SU-DHL-6 (cell line): ENCODE measurements around the gene NAMPT.
"Not testable (repeated sequence)": the region's sequence is repeated elsewhere in the genome, so short reads cannot be mapped to it uniquely, and the experiment has no call there.

ENCODE experiments used
- H2AFZ ChIP-seq: fragments of 200-600 bp; sonication (generic); 2 replicates; pipeline ENCODE4 v1.6.1; 2014; ENCODE audit warnings: low read depth, mild to moderate bottlenecking, moderate library complexity, mixed read lengths, antibody characterized with exemption, low read length; ENCODE audit not compliant: severe bottlenecking
- H3F3A ChIP-seq: fragments of 200-600 bp; shearing (Covaris generic); 2 replicates; pipeline ENCODE4 v1.6.0; 2016; ENCODE audit warnings: antibody characterized with exemption, mild to moderate bottlenecking; ENCODE audit not compliant: insufficient read depth
- H3K27ac ChIP-seq: fragments of 200-600 bp; sonication (generic); 2 replicates; pipeline ENCODE4 v1.5.1; 2016; ENCODE audit warnings: low read depth, mild to moderate bottlenecking, low read length, moderate library complexity, mixed read lengths
- H3K27me3 ChIP-seq: fragments of 200-600 bp; sonication (generic), shearing (Covaris generic); 2 replicates; pipeline ENCODE4 v1.6.0; 2014; ENCODE audit warnings: mild to moderate bottlenecking, low read length
- H3K36me3 ChIP-seq: fragments of 200-600 bp; sonication (generic); 2 replicates; pipeline ENCODE4 v1.6.1; 2014; ENCODE audit warnings: mild to moderate bottlenecking, low read length, mixed read lengths
- H3K4me2 ChIP-seq: fragments of 300-600, 200-600 bp; shearing (Covaris generic), sonication (generic); 2 replicates; pipeline ENCODE4 v1.6.0; 2014; ENCODE audit warnings: low read length, low read depth, mild to moderate bottlenecking; ENCODE audit not compliant: poor library complexity, severe bottlenecking
- H3K4me3 ChIP-seq: fragments of 200-600 bp; sonication (generic); 2 replicates; pipeline ENCODE4 v1.5.1; 2014; ENCODE audit warnings: antibody characterized with exemption, low read length, mild to moderate bottlenecking, mixed read lengths; ENCODE audit not compliant: insufficient read depth, poor library complexity, severe bottlenecking
- H3K79me2 ChIP-seq: fragments of 200-600 bp; sonication (generic); 2 replicates; pipeline ENCODE4 v1.6.1; 2014; ENCODE audit warnings: mild to moderate bottlenecking, low read length, moderate library complexity; ENCODE audit not compliant: insufficient read depth
- H3K9ac ChIP-seq: fragments of 200-600 bp; sonication (generic); 2 replicates; pipeline ENCODE4 v1.7.0; 2014; ENCODE audit warnings: mild to moderate bottlenecking, low read length
- H3K9me2 ChIP-seq: fragments of 200-600 bp; sonication (generic); replicated peaks from 2 replicates; pipeline ENCODE4 v1.6.1; 2014; ENCODE audit warnings: low read length; ENCODE audit not compliant: insufficient read depth
- H3K9me3 ChIP-seq: fragments of 200-600 bp; sonication (generic); 2 replicates; pipeline ENCODE4 v1.6.1; 2014; ENCODE audit warnings: low read length, mixed read lengths; ENCODE audit not compliant: insufficient read depth
- H4K20me1 ChIP-seq: fragments of 200-600 bp; sonication (generic); 2 replicates; pipeline ENCODE4 v1.6.1; 2014; ENCODE audit warnings: low read depth, mild to moderate bottlenecking, antibody characterized with exemption, low read length, moderate library complexity, mixed read lengths
- EZH2phosphoT487 ChIP-seq: fragments of 200-600 bp; sonication (generic), shearing (Covaris generic); conservative IDR thresholded peaks from 2 replicates; pipeline ENCODE4 v1.6.1; 2018; ENCODE audit warnings: mild to moderate bottlenecking, antibody characterized with exemption, low read length, moderate library complexity, mixed read lengths
- TF ChIP-seq, protein P1 (sequence below): fragments of 200-600 bp; sonication (generic); IDR thresholded peaks from one replicate; pipeline ENCODE4 v1.5.1; 2017; ENCODE audit warnings: antibody characterized with exemption, mild to moderate bottlenecking, low read length, moderate library complexity; ENCODE audit not compliant: insufficient read depth, poor library complexity, severe bottlenecking

NAMPT gene

DNA sequence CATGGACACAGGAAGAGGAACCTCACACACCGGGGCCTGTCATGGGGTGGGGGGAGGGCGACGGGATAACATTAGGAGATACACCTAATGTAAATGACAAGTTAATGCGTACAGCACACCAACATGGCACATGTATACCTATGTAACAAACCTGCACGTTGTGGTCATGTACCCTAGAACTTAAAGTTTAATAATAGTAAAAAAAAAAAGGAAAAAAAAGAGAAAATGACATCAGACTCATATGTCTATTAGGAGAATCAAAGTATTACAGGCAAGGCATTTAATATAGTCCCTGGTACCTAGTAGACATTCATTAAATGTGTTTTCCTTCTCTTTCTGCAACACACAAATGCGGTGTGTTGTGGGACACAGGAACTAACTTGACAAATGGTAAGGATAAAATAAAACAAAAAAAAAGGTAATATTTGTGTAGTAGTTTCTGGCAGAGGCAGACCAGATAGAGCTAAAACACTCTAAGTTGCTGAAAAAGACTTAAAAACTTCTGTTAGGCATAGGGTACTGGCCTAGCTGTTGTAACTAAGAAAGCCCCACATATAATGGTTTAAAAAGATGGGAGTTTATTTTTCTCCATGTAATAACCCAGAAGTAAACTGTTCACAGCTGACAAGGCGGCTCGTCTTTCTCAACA is 68.8 kb downstream of the NAMPT start:
- no peaks in the 10 kb centered on the region for H4K20me1 ChIP-seq
- H3K9ac ChIP-seq, result no peak overlapping the region
- H3K9me3 ChIP-seq, result no peaks in the 10 kb centered on the region
- no peak overlapping the region for H2AFZ ChIP-seq
- no peak overlapping the region for H3K4me2 ChIP-seq
- H3K27ac ChIP-seq, result no peak overlapping the region
- H3K4me3 ChIP-seq, result no peak overlapping the region
- no peak for TF ChIP-seq EZH2phosphoT487
- TF ChIP-seq, protein P1, sequence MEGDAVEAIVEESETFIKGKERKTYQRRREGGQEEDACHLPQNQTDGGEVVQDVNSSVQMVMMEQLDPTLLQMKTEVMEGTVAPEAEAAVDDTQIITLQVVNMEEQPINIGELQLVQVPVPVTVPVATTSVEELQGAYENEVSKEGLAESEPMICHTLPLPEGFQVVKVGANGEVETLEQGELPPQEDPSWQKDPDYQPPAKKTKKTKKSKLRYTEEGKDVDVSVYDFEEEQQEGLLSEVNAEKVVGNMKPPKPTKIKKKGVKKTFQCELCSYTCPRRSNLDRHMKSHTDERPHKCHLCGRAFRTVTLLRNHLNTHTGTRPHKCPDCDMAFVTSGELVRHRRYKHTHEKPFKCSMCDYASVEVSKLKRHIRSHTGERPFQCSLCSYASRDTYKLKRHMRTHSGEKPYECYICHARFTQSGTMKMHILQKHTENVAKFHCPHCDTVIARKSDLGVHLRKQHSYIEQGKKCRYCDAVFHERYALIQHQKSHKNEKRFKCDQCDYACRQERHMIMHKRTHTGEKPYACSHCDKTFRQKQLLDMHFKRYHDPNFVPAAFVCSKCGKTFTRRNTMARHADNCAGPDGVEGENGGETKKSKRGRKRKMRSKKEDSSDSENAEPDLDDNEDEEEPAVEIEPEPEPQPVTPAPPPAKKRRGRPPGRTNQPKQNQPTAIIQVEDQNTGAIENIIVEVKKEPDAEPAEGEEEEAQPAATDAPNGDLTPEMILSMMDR, result no peak
- no peaks in the 10 kb centered on the region for H3K9me2 ChIP-seq
- H3F3A ChIP-seq, result no peaks in the 10 kb centered on the region
- no peaks in the 10 kb centered on the region for H3K79me2 ChIP-seq
- no peaks in the 10 kb centered on the region for H3K36me3 ChIP-seq
- no peaks in the 10 kb centered on the region for H3K27me3 ChIP-seq

DNA sequence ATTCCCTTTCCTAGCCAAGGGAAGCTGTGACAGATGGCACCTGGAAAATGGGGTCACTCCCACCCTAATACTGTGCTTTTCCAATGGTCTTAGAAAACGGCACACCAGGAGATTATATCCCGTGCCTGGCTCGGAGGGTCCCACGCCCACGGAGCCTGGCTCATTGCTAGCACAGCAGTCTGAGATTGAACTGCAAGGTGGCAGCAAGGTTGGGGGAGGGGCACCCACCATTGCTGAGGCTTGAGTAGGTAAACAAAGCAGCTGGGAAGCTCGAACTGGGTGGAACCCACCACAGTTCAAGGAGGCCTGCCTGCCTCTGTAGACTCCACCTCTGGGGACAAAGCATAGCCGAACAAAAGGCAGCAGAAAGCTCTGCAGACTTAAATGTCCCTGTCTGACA is 75.8 kb downstream of the NAMPT start:
- not testable (repeated sequence) for H3K9me2 ChIP-seq, H3K27ac ChIP-seq, H3K36me3 ChIP-seq, H3K4me3 ChIP-seq, H4K20me1 ChIP-seq, H3K4me2 ChIP-seq, H3K27me3 ChIP-seq, H3K9ac ChIP-seq, H3K9me3 ChIP-seq, H3F3A ChIP-seq, H3K79me2 ChIP-seq, H2AFZ ChIP-seq

DNA sequence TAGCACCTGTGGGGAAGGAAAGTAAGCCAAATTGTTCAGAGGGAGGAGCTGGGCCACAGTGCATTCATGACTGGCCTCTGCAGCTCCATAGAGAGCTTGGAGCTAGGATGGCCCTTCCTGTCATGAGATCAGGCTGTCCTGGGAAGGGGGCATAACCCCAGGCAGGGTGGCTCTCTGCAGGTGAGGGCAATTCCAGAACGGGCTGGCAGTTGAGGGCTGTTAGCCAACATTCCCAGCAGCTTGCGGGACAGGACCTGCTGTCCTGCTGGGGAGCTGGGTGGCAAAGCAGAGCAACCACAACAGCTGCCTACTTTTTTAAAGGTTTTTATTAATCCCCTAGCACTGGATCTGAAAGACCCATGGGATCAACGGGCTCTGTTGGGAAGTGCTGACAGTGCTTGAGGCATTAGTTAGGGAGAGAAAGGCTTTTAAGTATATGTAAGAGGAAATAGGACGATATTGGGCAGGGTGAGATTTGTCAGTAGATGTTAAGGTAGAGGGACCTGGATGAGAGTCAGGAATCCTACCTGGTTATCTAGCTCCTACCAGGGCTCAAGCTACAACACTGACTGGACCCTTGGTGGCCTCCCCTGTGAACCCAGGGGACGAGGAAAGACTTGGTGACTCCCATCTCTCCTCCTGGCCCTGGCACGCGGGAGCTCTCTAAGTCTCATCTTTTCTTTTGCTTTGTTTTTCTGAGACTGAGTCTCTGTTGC is 77.8 kb downstream of the NAMPT start:
- H4K20me1 ChIP-seq, result no peaks in the 10 kb centered on the region
- H3K9ac ChIP-seq, result no peak overlapping the region
- H3F3A ChIP-seq, result no peaks in the 10 kb centered on the region
- no peak overlapping the region for H3K27ac ChIP-seq
- H3K27me3 ChIP-seq, result no peaks in the 10 kb centered on the region
- no peaks in the 10 kb centered on the region for H3K9me2 ChIP-seq
- no peak overlapping the region for H3K4me2 ChIP-seq
- H3K36me3 ChIP-seq, result no peaks in the 10 kb centered on the region
- H3K79me2 ChIP-seq, result no peaks in the 10 kb centered on the region
- H2AFZ ChIP-seq, result no peak overlapping the region
- no peak for TF ChIP-seq EZH2phosphoT487
- TF ChIP-seq, protein P1, result no peak
- no peak overlapping the region for H3K4me3 ChIP-seq
- no peaks in the 10 kb centered on the region for H3K9me3 ChIP-seq

DNA sequence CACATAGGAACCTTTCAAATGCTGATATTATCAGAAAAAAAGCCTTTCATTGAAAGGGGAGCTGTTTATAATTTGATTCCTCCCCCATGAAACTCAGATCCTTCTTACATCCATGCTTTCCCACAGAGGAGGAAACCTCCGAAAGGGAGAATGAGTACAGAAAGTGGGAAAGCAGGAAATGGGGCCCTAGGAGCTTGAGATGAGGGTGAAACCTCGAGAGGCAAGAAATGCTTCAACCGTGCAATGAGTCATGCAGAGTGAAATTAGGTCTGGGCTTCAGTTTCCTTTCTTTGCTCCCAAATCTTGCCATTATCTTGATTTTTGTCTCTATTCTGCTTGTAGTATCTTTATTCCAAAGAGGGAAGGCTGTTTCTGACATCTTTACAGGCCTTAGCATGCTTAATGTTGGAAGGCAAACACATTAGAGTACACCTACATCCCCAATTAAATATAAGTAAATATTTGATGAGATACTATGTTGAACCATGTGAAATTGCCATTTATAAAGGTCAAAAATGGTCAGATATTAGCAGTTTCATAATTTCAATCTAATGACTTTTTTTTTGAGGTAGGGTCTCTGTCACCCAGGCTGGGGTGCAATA is 79.1 kb downstream of the NAMPT start:
- H3K36me3 ChIP-seq, result no peaks in the 10 kb centered on the region
- H3K27me3 ChIP-seq, result no peaks in the 10 kb centered on the region
- H3F3A ChIP-seq, result no peaks in the 10 kb centered on the region
- H3K4me2 ChIP-seq, result no peak overlapping the region
- no peak overlapping the region for H3K9ac ChIP-seq
- H3K27ac ChIP-seq, result no peak overlapping the region
- no peaks in the 10 kb centered on the region for H3K79me2 ChIP-seq
- H3K9me2 ChIP-seq, result no peaks in the 10 kb centered on the region
- H3K9me3 ChIP-seq, result no peaks in the 10 kb centered on the region
- no peak overlapping the region for H3K4me3 ChIP-seq
- TF ChIP-seq EZH2phosphoT487, result no peak
- TF ChIP-seq, protein P1, result no peak
- no peaks in the 10 kb centered on the region for H4K20me1 ChIP-seq
- H2AFZ ChIP-seq, result no peak overlapping the region
